NCI-H82 treated with DMSO at 0.1 percent for 48 hours (cell line): ENCODE results near the gene FBXO31.
"Not testable (repeated sequence)": the region's sequence is repeated elsewhere in the genome, so short reads cannot be mapped to it uniquely, and the experiment has no call there.

Source experiments
- DNase-seq: peaks from one replicate; lab custom pipeline; 2025; ENCODE audit not compliant: unreplicated experiment; lab: John Stamatoyannopoulos, UW

The FBXO31 gene

DNA sequence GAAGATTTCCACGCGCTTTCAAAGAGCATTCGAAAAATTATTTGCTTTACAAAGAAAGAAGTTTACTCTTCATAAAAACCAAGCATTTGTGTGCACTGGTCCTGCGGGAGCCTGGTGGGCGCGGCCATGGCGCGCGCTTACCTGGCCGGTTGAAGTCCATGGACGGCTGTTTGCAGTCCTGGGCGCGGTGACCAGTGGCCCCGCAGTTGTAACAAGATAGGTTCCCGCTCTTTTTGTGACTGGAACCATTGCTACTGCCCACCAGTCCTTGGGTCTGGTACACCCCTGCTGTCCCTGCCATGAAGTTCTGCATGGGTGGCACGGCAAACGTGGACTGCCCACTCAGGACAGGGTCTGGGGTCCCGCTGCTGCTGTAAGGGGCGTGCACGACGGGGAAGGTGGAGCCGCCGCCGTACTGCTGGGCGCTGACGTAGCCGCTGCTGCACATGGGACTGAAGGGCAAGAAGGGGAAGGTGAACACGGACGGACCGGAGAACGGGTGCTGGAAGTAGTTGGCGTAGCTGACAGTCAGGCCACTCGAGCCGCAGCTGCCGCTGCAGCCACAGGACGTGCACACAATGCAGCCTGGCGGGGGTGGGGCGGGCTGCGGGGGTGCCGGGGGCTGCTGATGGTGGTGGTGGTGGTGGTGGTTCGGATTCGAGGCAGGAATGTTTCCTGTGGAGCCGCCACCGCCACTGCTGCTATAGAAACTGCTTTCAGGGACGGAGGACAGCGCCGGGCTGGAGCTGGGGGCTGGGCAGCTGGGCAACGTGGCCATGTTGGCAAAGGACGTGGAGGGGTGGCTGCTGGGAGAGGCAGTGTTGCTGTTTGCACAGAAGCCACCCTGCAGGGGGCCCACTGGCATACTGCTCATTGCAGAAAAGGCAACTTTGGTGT lies 28.0 kb upstream of the FBXO31 start:
- DNase-seq: no peak

DNA sequence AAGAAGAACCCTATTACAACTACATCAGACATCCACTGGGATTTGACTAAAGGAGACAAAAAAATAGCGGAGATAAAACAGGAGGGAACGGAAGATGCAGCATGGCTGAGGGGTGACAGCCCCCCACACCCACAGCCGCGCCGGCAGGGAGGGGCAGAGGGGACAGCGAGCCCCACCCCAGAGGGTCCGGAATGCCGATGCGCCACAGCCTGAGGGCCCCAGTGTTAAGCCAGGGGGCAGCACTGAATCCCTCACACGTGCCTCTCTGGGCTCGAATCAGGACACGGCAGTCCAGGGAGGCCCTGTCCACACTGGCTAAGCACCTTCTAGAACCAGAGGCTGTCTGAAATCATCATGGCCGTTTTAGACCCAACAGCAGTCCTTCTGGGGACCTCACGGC lies 27.4 kb upstream of the FBXO31 start:
- no peak for DNase-seq

GRCh38 chr16:87410530-87410929 lies 27.0 kb upstream of the FBXO31 start:
- DNase-seq: no peak

DNA sequence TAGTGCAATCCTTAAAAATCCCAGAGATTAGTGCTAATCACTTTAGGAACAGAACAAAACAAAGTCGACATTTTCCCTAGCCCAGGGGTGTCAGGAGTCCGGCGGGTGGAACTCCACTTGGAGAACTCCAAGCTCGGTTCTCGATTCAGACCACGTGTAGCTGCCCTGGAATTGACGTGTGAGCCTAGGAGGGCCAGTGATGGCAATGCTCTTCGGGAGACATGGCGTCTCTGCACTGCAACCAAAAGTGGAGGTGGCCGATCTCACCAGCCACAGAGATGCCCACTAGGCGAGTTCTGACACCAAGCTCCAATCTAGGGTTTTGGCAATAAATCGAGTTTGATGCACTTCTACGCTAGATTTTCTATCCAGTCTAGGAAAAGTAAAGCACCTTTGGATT lies 26.2 kb upstream of the FBXO31 start:
- no peak for DNase-seq

GRCh38 chr16:87409153-87409552 lies 25.6 kb upstream of the FBXO31 start:
- no peak for DNase-seq

DNA sequence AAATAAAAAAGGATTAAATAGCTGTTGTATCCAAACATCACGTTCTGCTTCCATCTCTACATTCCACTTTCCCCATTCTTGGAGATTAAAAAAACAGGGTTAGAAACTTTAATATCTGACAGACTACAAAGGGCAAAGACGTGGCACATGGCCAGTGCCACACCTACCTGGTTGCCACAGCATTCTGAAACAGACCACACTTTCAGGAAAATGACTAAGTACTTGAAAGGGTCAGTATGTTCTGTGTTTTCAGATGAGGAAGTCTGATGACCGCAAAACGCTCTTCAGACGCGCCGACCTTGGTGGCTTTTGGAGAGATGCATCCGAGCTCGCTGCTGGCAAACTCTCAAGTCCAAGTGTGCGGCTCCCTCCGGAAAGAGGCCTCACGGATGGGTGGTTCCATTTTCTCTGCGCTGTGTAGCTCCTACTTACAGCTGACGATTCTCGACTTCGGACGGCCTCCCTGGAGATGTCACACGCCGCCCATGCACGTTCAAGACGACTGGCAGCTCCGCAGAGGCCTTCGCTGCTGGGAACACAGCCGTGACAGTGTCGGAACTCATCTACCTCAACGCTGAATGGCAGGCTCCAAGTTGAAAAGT lies 24.0 kb upstream of the FBXO31 start:
- DNase-seq: no peak

DNA sequence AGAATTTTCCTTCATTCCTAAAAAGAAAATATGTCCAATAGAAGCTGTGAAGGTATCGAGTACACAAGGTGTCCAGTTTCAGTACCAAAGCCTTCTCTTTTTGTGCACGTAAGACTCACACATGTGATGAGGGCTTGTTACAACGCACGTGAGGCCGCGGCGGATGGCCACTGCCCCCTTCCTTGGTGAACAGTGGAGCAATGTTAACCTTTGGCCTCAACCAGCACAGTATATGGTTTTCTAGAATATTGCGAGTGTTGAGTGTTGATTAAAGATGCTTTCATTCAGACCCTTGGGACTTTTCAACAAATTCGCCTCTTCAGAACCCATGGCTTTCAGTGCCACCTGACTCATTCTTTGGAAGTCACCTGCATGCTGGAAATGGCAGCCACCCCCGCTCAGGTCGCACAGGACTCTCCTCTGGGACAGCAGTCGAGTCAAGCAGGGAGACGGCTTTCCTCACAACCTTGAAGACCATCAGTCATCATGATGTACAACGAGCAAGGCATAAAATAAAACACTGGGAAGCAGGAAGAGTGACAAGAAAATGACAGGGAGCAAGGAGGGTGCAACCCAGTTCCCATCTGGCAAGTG lies 23.0 kb upstream of the FBXO31 start:
- DNase-seq: no peak

GRCh38 chr16:87404764-87405625 lies 21.4 kb upstream of the FBXO31 start:
- no peak for DNase-seq

GRCh38 chr16:87395181-87395842 lies 11.7 kb upstream of the FBXO31 start:
- no peak for DNase-seq

DNA sequence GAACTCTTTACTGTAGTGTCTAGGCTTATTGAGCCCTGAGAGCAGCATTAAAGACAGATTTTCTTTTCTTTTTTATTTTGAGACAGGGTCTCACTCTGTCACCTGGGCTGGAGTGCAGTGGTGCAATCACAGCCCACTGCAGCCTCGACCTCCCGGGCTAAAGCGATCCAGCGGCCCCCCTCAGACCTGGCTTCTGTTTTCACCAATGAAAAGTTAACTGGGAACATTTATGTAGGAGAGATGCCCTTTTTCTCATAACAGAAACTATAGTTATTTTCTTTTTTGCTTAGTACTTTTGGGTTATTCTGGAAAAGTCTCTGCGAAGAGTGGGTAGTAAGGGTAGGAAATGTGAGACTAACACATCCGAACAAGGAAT lies 10.1 kb upstream of the FBXO31 start:
- no peak for DNase-seq

DNA sequence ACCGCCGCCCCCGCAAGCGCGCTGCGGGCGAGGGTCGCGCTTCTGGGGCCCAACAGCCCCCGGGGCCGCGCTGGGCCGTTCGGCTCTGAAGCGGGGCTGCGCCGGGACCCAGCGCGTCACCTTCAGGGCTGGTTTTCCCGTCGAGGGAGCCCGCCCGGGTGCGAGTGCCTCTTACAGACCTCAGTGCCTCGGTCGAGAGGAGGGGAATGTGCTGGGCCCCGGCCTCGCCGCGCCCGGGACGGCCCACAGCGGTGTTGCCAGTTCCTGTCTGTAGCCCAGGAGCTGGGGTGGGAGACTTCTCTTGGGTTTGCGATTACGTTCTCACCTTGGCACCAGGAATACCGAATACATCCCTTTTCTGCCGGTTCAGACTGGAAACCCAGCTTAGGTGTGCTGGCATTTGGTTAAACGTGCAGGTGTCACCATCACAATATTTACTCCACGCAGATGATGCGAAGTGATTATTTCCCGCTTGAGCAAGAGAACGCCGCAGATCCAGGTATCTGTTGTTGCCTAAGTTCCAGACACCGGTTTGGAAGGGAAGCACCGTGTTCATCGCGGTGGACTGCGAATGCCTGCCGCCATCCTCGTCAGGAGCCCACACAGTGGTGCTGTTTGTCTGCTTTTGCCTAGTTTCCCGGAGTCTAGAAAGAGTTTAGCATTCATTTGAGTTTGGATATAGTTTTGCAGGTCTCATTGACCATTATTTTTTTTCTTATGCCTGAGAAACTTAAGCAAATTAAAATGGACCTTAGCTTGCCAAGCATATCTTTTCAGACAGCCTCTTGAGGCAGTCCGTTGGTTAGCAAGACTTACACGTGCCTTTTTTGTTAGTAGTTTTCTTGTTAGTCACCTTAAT lies 9.5 kb upstream of the FBXO31 start:
- no peak for DNase-seq

DNA sequence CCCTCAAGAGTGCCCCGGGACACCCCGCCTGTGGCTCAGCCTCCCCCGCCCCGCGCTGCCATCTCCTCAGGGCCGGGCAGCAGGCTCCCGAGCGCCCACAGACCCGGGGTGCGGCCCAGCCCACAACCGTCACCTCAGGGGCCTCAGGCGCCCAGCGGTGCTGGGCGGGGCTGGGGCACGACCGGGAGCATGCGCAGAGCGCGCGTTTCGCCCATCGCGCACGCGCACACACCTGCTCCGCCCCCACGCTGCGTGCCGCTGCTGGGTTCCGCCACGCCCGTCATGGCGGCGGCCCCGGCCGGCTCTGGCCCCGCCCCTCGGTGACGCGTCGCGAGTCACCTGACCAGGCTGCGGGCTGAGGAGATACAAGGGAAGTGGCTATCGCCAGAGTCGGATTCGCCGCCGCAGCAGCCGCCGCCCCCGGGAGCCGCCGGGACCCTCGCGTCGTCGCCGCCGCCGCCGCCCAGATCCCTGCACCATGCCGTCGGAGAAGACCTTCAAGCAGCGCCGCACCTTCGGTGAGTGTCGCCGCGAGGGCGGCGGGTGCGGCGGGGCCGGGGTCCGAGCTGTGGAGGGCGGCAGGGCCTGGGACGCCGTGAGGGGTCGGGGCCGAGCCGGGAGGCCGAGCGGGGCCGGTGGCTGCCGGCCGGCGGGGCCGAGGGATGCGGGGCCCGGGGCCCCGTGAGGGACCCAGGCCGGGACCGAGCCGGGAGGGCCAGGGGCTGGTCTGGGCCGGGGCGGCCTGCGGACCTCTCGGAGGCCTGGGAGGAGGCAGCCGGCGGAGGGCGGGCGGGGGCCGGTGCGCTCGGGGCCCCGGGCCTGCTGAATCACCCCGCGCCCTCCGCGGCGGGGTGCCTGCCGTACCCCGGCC lies 8.6 kb upstream of the FBXO31 start, which contains the start of gene MAP1LC3B:
MAP1LC3B (plus strand) TSS at position 387 of the 871 bp plus-strand sequence; CDS start at position 479, 92 bp downstream.
- DNase-seq: peak; percentile 74

- DNase-seq: no peak
Observed at GRCh38 chr16:87391324-87391949, 7.9 kb upstream of the FBXO31 start.

GRCh38 chr16:87390641-87391323 lies 7.2 kb upstream of the FBXO31 start:
- no peak for DNase-seq

- not testable (repeated sequence) for DNase-seq
Observed at GRCh38 chr16:87389914-87390313, 6.3 kb upstream of the FBXO31 start.

- DNase-seq: peak; percentile 59
Observed at GRCh38 chr16:87389245-87389644, 5.7 kb upstream of the FBXO31 start.

DNA sequence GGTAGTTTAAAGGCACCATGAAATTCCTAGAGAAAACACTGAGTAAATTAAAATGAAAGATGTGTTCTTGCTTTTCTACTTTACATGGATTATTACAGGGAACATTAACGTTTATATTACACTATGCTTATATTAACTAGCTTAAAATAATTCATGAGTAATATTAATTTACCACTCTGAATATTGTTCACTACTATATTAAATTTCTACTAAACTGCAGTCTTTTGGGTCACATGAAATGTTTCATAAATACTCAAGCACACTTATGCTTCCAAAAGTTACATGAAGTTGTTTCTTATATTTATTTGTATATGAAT lies 5.2 kb upstream of the FBXO31 start:
- no peak for DNase-seq
